ENCODE results near the gene MET. TPM values are rescaled to one million over a fixed set of nuclear protein-coding genes. Genes with fewer than 3 reads are reported as not detected.

The MET gene
- polyA plus RNA-seq, 1 donor from 2014 or later: not detected

DNA sequence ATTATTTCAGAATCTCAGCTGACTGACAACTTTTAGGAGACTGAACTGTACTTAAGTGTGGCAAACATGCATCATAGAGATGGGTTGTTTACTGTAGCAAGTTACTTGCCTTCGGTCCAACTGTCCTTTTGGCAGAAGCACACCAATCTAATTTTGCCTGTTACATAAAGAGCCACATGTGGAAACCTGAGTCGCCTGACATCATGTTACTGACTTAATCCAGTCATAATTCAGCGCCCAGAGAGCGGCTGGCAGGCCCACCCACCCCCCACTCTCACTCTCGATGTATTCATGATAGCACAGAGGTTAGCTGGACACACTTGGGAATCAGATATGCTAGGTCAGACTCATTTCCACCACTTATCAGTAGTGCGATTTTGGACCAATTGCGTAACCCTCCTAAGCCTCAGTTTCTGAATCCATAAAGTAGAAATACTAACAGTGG lies 133.1 kb downstream of the MET start:
- no peak overlapping the region for H3K4me3 ChIP-seq (ENCODE audit: low read length)
- no peak overlapping the region for H3K27ac ChIP-seq (ENCODE audit: low read length)
- H3K27me3 ChIP-seq (ENCODE audit: insufficient read depth, low read depth, low read length): no peaks in the 10 kb centered on the region
- H3F3A ChIP-seq (ENCODE audit: insufficient read depth, low read length, poor library complexity, severe bottlenecking): no peaks in the 10 kb centered on the region
- TF ChIP-seq TAF1 (IDR thresholded peaks at IDR 0.05; ENCODE audit: low read depth): no peak
- no peak for TF ChIP-seq SMC3 (conservative IDR thresholded peaks at IDR 0.05; ENCODE audit: poor library complexity)
- TF ChIP-seq CTCF (IDR thresholded peaks at IDR 0.05; ENCODE audit: poor library complexity, severe bottlenecking): no peak
- no peak for TF ChIP-seq EZH2 (IDR thresholded peaks at IDR 0.05; ENCODE audit: borderline replicate concordance, insufficient read depth, low read length, poor library complexity, severe bottlenecking)
- TF ChIP-seq EP300 (conservative IDR thresholded peaks at IDR 0.05; ENCODE audit: poor library complexity, severe bottlenecking): no peak
- no peak for TF ChIP-seq RAD21 (conservative IDR thresholded peaks at IDR 0.05)
- no peak for TF ChIP-seq MXI1 (conservative IDR thresholded peaks at IDR 0.05; ENCODE audit: poor library complexity, severe bottlenecking)
- TF ChIP-seq REST (IDR thresholded peaks at IDR 0.05; ENCODE audit: borderline replicate concordance): no peak
- no peak for TF ChIP-seq POLR2AphosphoS5 (IDR thresholded peaks at IDR 0.05)
- no peak overlapping the region for H3K9ac ChIP-seq (ENCODE audit: low read length)
- H3K79me2 ChIP-seq (replicated peaks; ENCODE audit: insufficient read depth, low read length): no peaks in the 10 kb centered on the region
- no peaks in the 10 kb centered on the region for H3K9me2 ChIP-seq (ENCODE audit: insufficient read depth, low read length)
- H2AFZ ChIP-seq (ENCODE audit: low read depth, low read length): no peak overlapping the region
- H4K20me1 ChIP-seq (ENCODE audit: insufficient read depth): no peaks in the 10 kb centered on the region
- no peaks in the 10 kb centered on the region for H3K36me3 ChIP-seq (ENCODE audit: insufficient read depth, low read length)
- H3K4me2 ChIP-seq (ENCODE audit: low read length): no peak overlapping the region
- H3K9me3 ChIP-seq (ENCODE audit: low read length): no peaks in the 10 kb centered on the region

DNA sequence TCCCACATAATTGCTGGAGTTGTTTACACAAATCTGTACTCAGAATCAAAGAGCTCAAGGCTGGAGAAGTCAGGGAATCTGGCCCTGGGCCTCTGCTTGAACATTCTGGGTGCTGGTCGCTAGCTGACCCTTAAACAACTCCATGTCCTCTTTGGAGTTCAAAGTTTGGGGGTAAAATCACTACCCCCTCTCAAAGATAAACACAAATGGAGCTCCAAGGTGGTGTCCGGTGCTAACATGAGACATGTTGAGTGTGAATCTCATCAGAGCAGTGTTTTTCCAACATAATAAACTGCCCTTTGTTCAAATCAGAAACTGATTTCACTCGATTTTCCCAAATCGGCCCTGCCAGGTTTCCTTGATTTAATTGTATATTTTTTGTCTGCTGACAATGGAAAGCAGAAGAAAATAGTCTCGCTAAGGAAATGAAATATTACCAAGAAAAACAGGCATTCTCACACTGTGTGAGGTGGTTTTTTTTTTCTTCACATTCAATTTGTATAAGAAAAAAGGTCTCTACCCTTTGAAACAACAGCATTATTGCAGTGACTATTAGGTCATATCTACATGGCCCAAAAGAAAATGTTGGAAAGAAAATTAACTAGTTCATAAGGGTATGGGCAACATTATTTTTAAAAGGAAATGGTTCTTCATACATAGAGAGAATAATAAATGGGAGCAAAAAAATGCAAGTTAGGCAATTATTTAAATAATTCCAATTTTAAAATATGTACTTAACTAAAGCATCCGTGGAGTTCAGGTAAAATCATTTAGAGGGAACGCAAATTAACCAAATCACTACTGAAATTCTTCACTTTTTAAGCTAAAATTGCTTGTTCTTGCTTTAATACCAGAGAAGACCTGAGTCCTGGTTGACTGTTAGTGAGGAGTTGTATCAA lies 134.3 kb downstream of the MET start:
- no peak overlapping the region for H3K9ac ChIP-seq (ENCODE audit: low read length)
- H3K27ac ChIP-seq (ENCODE audit: low read length): no peak overlapping the region
- no peaks in the 10 kb centered on the region for H3K9me2 ChIP-seq (ENCODE audit: insufficient read depth, low read length)
- no peaks in the 10 kb centered on the region for H3K36me3 ChIP-seq (ENCODE audit: insufficient read depth, low read length)
- no peaks in the 10 kb centered on the region for H3K9me3 ChIP-seq (ENCODE audit: low read length)
- no peaks in the 10 kb centered on the region for H3F3A ChIP-seq (ENCODE audit: insufficient read depth, low read length, poor library complexity, severe bottlenecking)
- no peaks in the 10 kb centered on the region for H3K27me3 ChIP-seq (ENCODE audit: insufficient read depth, low read depth, low read length)
- H3K4me2 ChIP-seq (ENCODE audit: low read length): no peak overlapping the region
- no peak overlapping the region for H2AFZ ChIP-seq (ENCODE audit: low read depth, low read length)
- H4K20me1 ChIP-seq (ENCODE audit: insufficient read depth): no peaks in the 10 kb centered on the region
- H3K79me2 ChIP-seq (replicated peaks; ENCODE audit: insufficient read depth, low read length): no peaks in the 10 kb centered on the region
- no peak for TF ChIP-seq TAF1 (IDR thresholded peaks at IDR 0.05; ENCODE audit: low read depth)
- no peak for TF ChIP-seq RAD21 (conservative IDR thresholded peaks at IDR 0.05)
- TF ChIP-seq EP300 (conservative IDR thresholded peaks at IDR 0.05; ENCODE audit: poor library complexity, severe bottlenecking): no peak
- TF ChIP-seq MXI1 (conservative IDR thresholded peaks at IDR 0.05; ENCODE audit: poor library complexity, severe bottlenecking): no peak
- TF ChIP-seq REST (IDR thresholded peaks at IDR 0.05; ENCODE audit: borderline replicate concordance): no peak
- TF ChIP-seq POLR2AphosphoS5 (IDR thresholded peaks at IDR 0.05): no peak
- no peak for TF ChIP-seq SMC3 (conservative IDR thresholded peaks at IDR 0.05; ENCODE audit: poor library complexity)
- no peak for TF ChIP-seq CTCF (IDR thresholded peaks at IDR 0.05; ENCODE audit: poor library complexity, severe bottlenecking)
- no peak for TF ChIP-seq EZH2 (IDR thresholded peaks at IDR 0.05; ENCODE audit: borderline replicate concordance, insufficient read depth, low read length, poor library complexity, severe bottlenecking)
- no peak overlapping the region for H3K4me3 ChIP-seq (ENCODE audit: low read length)
